Fibroblast of the aortic adventitia (primary cell): Measurements from ENCODE around the gene AP1G2. TPM values are rescaled to one million over a fixed set of nuclear protein-coding genes. Genes with fewer than 3 reads are reported as not detected.

Experiments
- DNase-seq: peaks from one replicate; pipeline ENCODE4 v3.0.0-alpha.2; 2010; ENCODE audit warnings: low read depth
- H3K4me3 ChIP-seq: 2 replicates; pipeline ENCODE4 v1.5.1; 2011; ENCODE audit warnings: low read depth, mild to moderate bottlenecking, control low read depth, low read length, moderate library complexity
- total RNA-seq: library from RNA; depleted of rRNA; stranded (reverse); fragments of >200 nt; gene quantifications from 2 replicates; pipeline ENCODE4 v1.2.3, GENCODE V29; 2012; ENCODE audit warnings: low replicate concordance
- TF ChIP-seq, protein P1 (sequence below): IDR thresholded peaks from 2 replicates; pipeline ENCODE4 v1.5.1; 2011; ENCODE audit warnings: mild to moderate bottlenecking, low read length, control low read depth, inconsistent platforms; ENCODE audit not compliant: insufficient read depth

The AP1G2 gene
- total RNA-seq, 1 donor = 4.0 TPM

DNA sequence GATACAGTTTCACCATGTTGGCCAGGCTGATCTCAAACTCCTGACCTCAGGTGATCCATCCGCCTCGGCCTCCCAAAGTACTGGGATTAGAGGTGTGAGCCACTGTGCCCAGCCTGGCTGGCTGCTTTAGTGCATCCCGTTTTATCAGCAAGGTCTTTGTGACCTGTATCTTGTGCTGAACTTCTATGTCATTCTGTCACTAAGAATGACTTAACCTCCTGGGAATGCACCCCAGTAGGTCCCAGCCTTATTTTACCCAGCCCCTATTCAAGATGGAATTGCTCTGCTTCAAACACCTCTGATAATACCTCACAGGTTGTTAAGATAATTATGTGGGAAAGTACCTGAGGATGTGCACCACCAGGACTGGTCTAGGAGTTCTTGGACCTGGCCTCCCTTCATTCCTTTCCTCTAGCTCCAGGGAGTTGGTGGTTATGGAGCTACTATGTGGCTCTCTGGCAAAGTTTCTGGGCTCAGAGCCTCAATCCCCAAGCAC lies 37.1 kb upstream of the AP1G2 start:
- DNase-seq = no peak
- TF ChIP-seq, protein P1, sequence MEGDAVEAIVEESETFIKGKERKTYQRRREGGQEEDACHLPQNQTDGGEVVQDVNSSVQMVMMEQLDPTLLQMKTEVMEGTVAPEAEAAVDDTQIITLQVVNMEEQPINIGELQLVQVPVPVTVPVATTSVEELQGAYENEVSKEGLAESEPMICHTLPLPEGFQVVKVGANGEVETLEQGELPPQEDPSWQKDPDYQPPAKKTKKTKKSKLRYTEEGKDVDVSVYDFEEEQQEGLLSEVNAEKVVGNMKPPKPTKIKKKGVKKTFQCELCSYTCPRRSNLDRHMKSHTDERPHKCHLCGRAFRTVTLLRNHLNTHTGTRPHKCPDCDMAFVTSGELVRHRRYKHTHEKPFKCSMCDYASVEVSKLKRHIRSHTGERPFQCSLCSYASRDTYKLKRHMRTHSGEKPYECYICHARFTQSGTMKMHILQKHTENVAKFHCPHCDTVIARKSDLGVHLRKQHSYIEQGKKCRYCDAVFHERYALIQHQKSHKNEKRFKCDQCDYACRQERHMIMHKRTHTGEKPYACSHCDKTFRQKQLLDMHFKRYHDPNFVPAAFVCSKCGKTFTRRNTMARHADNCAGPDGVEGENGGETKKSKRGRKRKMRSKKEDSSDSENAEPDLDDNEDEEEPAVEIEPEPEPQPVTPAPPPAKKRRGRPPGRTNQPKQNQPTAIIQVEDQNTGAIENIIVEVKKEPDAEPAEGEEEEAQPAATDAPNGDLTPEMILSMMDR = no peak
- H3K4me3 ChIP-seq = no peak overlapping the region

DNA sequence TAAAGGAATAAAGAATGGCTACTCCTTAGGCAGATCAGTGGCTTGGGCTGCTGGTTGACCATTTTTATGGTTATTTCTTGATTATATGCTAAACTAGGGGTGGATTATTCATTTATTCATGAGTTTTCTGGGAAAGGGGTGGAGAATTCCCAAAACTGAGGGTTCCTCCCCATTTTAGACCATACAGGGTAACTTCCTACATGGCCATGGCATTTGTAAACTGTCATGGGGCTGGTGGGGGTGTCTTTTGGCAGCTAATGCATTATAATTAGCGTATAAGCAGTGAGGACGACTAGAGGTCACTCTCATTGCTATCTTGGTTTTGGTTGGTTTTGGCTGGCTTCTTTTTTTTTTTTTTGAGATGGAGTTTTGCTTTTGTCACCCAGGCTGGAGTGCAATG lies 36.6 kb upstream of the AP1G2 start:
- DNase-seq = no peak
- no peak overlapping the region for H3K4me3 ChIP-seq
- TF ChIP-seq, protein P1 = no peak

DNA sequence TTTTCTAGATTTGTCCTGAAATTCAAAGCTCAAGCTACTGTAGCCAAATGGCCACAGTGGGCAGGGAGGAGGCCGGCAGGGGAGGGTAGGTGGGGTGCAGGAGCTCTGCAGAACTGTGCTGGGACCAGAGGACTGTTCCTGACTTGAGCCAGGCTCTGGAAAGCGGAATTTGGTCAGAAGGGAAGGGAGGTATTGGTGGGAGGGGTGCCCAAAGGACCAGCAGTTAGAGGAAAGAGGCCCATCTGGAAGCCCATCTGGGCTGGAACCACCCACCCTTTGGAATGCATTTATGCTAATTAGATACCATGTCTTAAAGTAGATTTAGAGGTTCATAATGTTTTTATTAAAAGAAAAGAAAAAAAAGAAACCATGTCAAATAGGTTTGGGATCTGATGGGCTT lies 35.5 kb upstream of the AP1G2 start:
- TF ChIP-seq, protein P1 = no peak

DNA sequence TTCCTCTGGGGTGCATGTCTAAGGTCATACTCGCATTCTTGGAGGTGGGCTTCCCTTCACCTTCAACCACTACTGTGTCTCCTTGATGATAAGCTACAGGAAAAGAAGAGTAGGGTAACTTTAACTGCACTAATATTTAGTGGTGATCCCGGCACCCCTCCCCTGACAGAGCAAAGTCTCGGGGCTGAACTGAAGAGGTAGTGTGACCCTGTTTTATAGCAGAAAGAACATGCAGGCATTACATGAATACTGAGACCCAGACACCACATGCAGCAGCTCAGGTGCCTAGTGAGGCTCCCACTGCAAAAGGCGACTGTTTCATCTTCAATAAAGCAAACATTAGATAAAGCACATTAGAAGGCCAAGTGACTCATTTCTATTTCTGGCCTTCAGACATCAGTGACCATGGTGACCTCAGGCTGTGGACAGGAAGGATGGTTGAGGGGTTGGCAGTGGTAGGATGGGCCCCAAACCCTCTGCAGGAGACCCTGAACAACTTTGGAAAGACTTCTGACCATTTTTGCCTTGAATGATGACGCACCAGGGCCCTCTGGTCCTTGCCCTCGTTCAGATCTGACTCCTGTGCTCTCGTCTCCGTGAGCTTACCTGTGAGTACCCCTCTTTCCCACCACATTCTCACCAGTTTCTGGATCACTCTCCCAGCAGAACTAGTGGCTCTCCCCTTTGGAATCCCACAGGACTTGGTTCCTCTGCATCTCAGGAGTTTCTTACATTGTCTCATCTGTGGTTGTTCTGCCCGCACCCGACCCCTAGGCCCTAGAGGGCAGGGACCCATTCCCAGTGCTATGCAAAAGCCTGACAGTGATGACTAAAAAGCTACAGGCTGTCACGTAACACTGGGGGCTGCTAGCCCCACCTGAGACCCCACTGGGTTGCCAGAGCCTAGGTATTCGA lies 34.8 kb upstream of the AP1G2 start:
- TF ChIP-seq, protein P1 = no peak
- no peak for DNase-seq
- no peak overlapping the region for H3K4me3 ChIP-seq

More for the DNA sequence above, 35.5 kb upstream of the AP1G2 start:
- no peak overlapping the region for H3K4me3 ChIP-seq
- DNase-seq = no peak

DNA sequence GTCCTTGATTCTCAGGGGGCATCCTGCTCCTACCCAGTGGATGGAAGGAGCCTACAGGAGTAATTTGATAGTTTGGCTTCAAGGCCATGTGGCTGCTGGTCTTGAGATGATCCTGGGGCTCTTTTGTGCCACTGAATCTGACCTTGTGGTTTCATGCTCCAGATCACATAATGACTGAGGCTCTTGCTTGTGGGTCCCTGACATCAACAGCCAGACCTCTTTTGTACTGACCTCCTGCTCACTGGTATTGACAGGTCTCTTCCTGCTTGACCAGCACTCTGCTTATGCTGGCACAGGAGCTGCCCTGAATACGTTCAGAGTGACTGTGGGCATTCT lies 34.2 kb upstream of the AP1G2 start:
- TF ChIP-seq, protein P1 = no peak
- H3K4me3 ChIP-seq = no peak overlapping the region
- DNase-seq = no peak

DNA sequence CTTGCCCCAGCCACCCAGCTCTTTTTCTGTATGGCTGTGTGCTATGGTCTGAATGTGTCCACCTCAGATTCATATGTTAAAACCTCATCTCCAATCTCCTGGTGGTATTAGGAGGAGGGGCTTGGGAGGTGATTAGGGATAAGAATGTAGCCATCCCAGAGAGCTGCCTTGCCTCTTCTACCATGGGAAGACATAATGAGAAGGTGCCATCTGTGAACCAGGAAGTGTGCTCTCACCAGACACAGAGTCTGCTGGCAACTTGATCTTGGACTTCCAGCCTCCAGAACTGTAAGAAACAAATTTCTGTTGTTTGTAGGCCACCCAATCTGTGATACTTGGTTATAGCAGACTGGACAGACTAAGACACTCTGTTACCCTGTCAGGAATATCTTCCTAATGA lies 33.8 kb upstream of the AP1G2 start:
- H3K4me3 ChIP-seq = no peak overlapping the region
- no peak for DNase-seq
- TF ChIP-seq, protein P1 = no peak
